SK-N-SH (cell line): ENCODE results near the gene HIRA. TPM values are rescaled to one million over a fixed set of nuclear protein-coding genes. Genes with fewer than 3 reads are reported as not detected.
"Not testable (repeated sequence)": the region's sequence is repeated elsewhere in the genome, so short reads cannot be mapped to it uniquely, and the experiment has no call there.

ENCODE experiments used
- CTCF ChIA-PET: fragments of 300-600, 350-600 bp; formaldehyde crosslinking; extraction: SDS; loops from one replicate; lab custom pipeline; 2021; lab: Yijun Ruan, JAX
- POLR2A ChIA-PET: fragments of 350-600 bp; sonication (Branson Sonifier 250); formaldehyde crosslinking; extraction: SDS; loops from one replicate; lab custom pipeline; 2020; ENCODE audit warnings: antibody characterized with exemption, inconsistent platforms; lab: Yijun Ruan, JAX
- DNase-seq: peaks from one replicate; pipeline ENCODE4 v3.0.0; 2012
- H2AFZ ChIP-seq: fragments of 200-600 bp; sonication (generic); 2 replicates; pipeline ENCODE4 v1.8.1; 2016; ENCODE audit warnings: antibody characterized with exemption, mild to moderate bottlenecking, low read depth
- H3F3A ChIP-seq: fragments of 200-600 bp; sonication (generic); replicated peaks from 2 replicates; pipeline ENCODE3; 2016; ENCODE audit warnings: antibody characterized with exemption, mild to moderate bottlenecking; ENCODE audit not compliant: insufficient read depth
- H3K27ac ChIP-seq, 2 experiments: fragments of 200-500 bp in 1 of 2; fragments of 200-600 bp in 1 of 2; sonication (Bioruptor generic) in 1 of 2; sonication (generic), shearing (Covaris generic) in 1 of 2; 2 replicates each; pipeline versions ENCODE4 v1.5.1 to v1.6.1; 2014 to 2016; ENCODE audit warnings: low read depth in 2 of 2, inconsistent platforms in 1 of 2, low read length in 1 of 2, mild to moderate bottlenecking in 1 of 2, mixed read lengths in 1 of 2
- H3K27me3 ChIP-seq: fragments of 200-600 bp; sonication (generic), shearing (Covaris generic); 2 replicates; pipeline ENCODE4 v1.6.1; 2016; ENCODE audit warnings: mixed run types; ENCODE audit not compliant: insufficient read depth
- H3K36me3 ChIP-seq, 2 experiments: fragments of 200-500 bp in 1 of 2; fragments of 200-600 bp in 1 of 2; sonication (Bioruptor generic) in 1 of 2; sonication (generic) in 1 of 2; replicated peaks in 1 of 2; 2 replicates each; pipeline versions ENCODE3 to v1.5.1; 2014 to 2016; ENCODE audit warnings: low read length in 1 of 2, mild to moderate bottlenecking in 1 of 2; ENCODE audit not compliant: insufficient read depth in 2 of 2, control insufficient read depth in 1 of 2
- H3K4me1 ChIP-seq, 2 experiments: fragments of 200-500 bp in 1 of 2; fragments of 200-600 bp in 1 of 2; sonication (Bioruptor generic) in 1 of 2; sonication (generic), shearing (Covaris generic) in 1 of 2; 2 replicates each; pipeline versions ENCODE4 v1.5.1 to v1.6.1; 2014 to 2016; ENCODE audit warnings: low read depth in 1 of 2, low read length in 1 of 2, mixed run types in 1 of 2; ENCODE audit not compliant: insufficient read depth in 2 of 2, control insufficient read depth in 1 of 2
- H3K4me2 ChIP-seq: fragments of 200-600 bp; sonication (generic), shearing (Covaris generic); 2 replicates; pipeline ENCODE4 v1.6.1; 2017; ENCODE audit warnings: mixed run types
- H3K4me3 ChIP-seq, 2 experiments: fragments of 200-500 bp in 1 of 2; fragments of 200-600 bp in 1 of 2; sonication (Bioruptor generic) in 1 of 2; sonication (generic), shearing (Covaris generic) in 1 of 2; 2 replicates each; pipeline versions ENCODE4 v1.5.1 to v1.8.1; 2014 to 2016; ENCODE audit warnings: low read depth in 2 of 2, inconsistent platforms in 1 of 2, low read length in 1 of 2, mild to moderate bottlenecking in 1 of 2, mixed read lengths in 1 of 2, moderate library complexity in 1 of 2
- H3K79me2 ChIP-seq: fragments of 200-600 bp; sonication (generic); 2 replicates; pipeline ENCODE4 v1.8.1; 2017; ENCODE audit warnings: mild to moderate bottlenecking; ENCODE audit not compliant: insufficient read depth
- H3K9ac ChIP-seq: fragments of 200-600 bp; sonication (generic); 2 replicates; pipeline ENCODE4 v1.6.1; 2017; ENCODE audit warnings: mixed run types
- H3K9me2 ChIP-seq: fragments of 200-600 bp; sonication (generic); 2 replicates; pipeline ENCODE4 v1.6.1; 2017; ENCODE audit warnings: mixed run types
- H3K9me3 ChIP-seq: fragments of 200-600 bp; sonication (generic); 2 replicates; pipeline ENCODE4 v1.6.1; 2017; ENCODE audit warnings: mixed run types, mild to moderate bottlenecking, moderate library complexity
- H4K20me1 ChIP-seq: fragments of 200-600 bp; sonication (generic); 2 replicates; pipeline ENCODE4 v1.6.1; 2017; ENCODE audit warnings: mild to moderate bottlenecking, mixed run types; ENCODE audit not compliant: insufficient read depth
- CTCF ChIP-seq: fragments of 200-600 bp; sonication (generic); IDR thresholded peaks from 2 replicates; pipeline ENCODE4 v1.6.1; 2017; ENCODE audit warnings: antibody characterized with exemption, mild to moderate bottlenecking, moderate library complexity
- ELF1 ChIP-seq: IDR thresholded peaks from 2 replicates; pipeline ENCODE4 v1.4.0; 2012
- EP300 ChIP-seq, 2 experiments: IDR thresholded peaks; 2 replicates each; pipeline versions ENCODE4 v1.4.0 to v1.6.1; 2012; ENCODE audit warnings: borderline replicate concordance in 1 of 2, low read depth in 1 of 2, low read length in 1 of 2
- EZH2phosphoT487 ChIP-seq: fragments of 200-600 bp; sonication (generic); IDR thresholded peaks from 2 replicates; pipeline ENCODE4 v1.6.1; 2017; ENCODE audit warnings: low read depth, mixed run types, mild to moderate bottlenecking, antibody characterized with exemption, moderate library complexity, borderline replicate concordance
- FOSL2 ChIP-seq: IDR thresholded peaks from 2 replicates; pipeline ENCODE4 v1.4.0; 2012; ENCODE audit warnings: low read depth, mild to moderate bottlenecking, moderate library complexity, borderline replicate concordance
- MEF2A ChIP-seq: IDR thresholded peaks from 2 replicates; pipeline ENCODE4 v1.4.0; 2012; ENCODE audit warnings: low read depth, borderline replicate concordance
- NRF1 ChIP-seq: IDR thresholded peaks from 2 replicates; pipeline ENCODE4 v1.6.1; 2012; ENCODE audit warnings: low read depth, mild to moderate bottlenecking, low read length
- POLR2AphosphoS5 ChIP-seq: IDR thresholded peaks from 2 replicates; pipeline ENCODE4 v1.6.1; 2012; ENCODE audit warnings: low read depth, low read length
- RFX5 ChIP-seq: IDR thresholded peaks from 2 replicates; pipeline ENCODE4 v1.6.1; 2012; ENCODE audit warnings: mild to moderate bottlenecking, improper control_type of control experiment, low read length
- RXRA ChIP-seq: IDR thresholded peaks from 2 replicates; pipeline ENCODE4 v1.4.0; 2012; ENCODE audit warnings: low read depth, mild to moderate bottlenecking, borderline replicate concordance
- SIN3A ChIP-seq: IDR thresholded peaks from 2 replicates; pipeline ENCODE4 v1.6.1; 2012; ENCODE audit warnings: low read depth, mild to moderate bottlenecking, low read length, moderate library complexity, borderline replicate concordance
- SMC3 ChIP-seq: IDR thresholded peaks from 2 replicates; pipeline ENCODE4 v1.6.1; 2012; ENCODE audit warnings: low read depth, low read length, improper control_type of control experiment
- TEAD4 ChIP-seq: IDR thresholded peaks from 2 replicates; pipeline ENCODE4 v1.4.0; 2012; ENCODE audit warnings: mild to moderate bottlenecking, borderline replicate concordance; ENCODE audit not compliant: insufficient read depth
- ZBTB33 ChIP-seq: IDR thresholded peaks from 2 replicates; pipeline ENCODE4 v1.4.0; 2012; ENCODE audit warnings: low read depth, borderline replicate concordance
- WGBS: methylation state at CpG from one replicate; pipeline ENCODE4 v1.1.6; 2017; ENCODE audit warnings: low lambda C conversion rate; 5-methylcytosine and 5-hydroxymethylcytosine counted together
- polyA plus RNA-seq, 3 experiments: library from polyadenylated mRNA; depleted of rRNA; stranded (reverse); fragments of >200 nt; gene quantifications; 2 replicates each; pipeline ENCODE4 v1.2.3, GENCODE V29; 2012
- TF ChIP-seq, protein P1 (sequence below): fragments of 150-350 bp; IDR thresholded peaks from 2 replicates; pipeline ENCODE4 v1.6.1; 2016; ENCODE audit warnings: mild to moderate bottlenecking, low read depth, low read length

HIRA gene
- polyA plus RNA-seq, 1 of the 3 experiments (the other 2 are of a cell fraction), result 21.0 TPM

GRCh38 chr22:19438298-19438697 is 6.8 kb upstream of the HIRA start (continued):
- TF ChIP-seq MEF2A (no peak), ZBTB33 (no peak), ELF1 (no peak), EZH2phosphoT487 (no peak), TEAD4 (no peak), FOSL2 (no peak)

- H3K27ac ChIP-seq, H2AFZ ChIP-seq, CTCF ChIA-PET, POLR2A ChIA-PET, H3K9ac ChIP-seq, H4K20me1 ChIP-seq, H3K4me2 ChIP-seq, H3K9me2 ChIP-seq, H3K9me3 ChIP-seq, H3K27me3 ChIP-seq, DNase-seq, H3K4me3 ChIP-seq, H3K4me1 ChIP-seq: not testable (repeated sequence)
- Histone ChIP-seq H3F3A (peaks cover 14% of the 10 kb centered on the region), H3K36me3 (peaks cover 10 to 14% of the 10 kb centered on the region in 2 experiments), H3K79me2 (peaks cover 27% of the 10 kb centered on the region)
- WGBS, result 98% methylated on average over 9 of the region's 9 CpGs
Measured at GRCh38 chr22:19436444-19437161, 5.1 kb upstream of the HIRA start.

- Histone ChIP-seq H3K4me3 (no peak overlapping the region), H3K9ac (no peak overlapping the region), H3K79me2 (peaks cover 36% of the 10 kb centered on the region), H3F3A (peaks cover 14% of the 10 kb centered on the region), H2AFZ (no peak overlapping the region), H3K4me1 (peaks cover 5 to 12% of the 10 kb centered on the region in 2 experiments; a peak in 3 of 4 replicates), H3K27me3 (no peaks in the 10 kb centered on the region), H3K36me3 (peaks cover 10 to 14% of the 10 kb centered on the region in 2 experiments), H3K4me2 (no peak overlapping the region), H3K9me2 (no peaks in the 10 kb centered on the region), H4K20me1 (no peaks in the 10 kb centered on the region), H3K27ac (no peak overlapping the region), H3K9me3 (no peaks in the 10 kb centered on the region)
- ChIA-PET POLR2A (interaction anchor here (1.1 kb wide), 1 partner anchor 12 kb away, joined by 3 read pairs; the partner anchor contains the start of gene C22orf39), CTCF (interaction anchor here (0.8 to 2.7 kb wide), 5 partner anchors 10 to 195 kb away, joined by 3 to 9 read pairs (median 4); no protein-coding TSS in a partner anchor)
- WGBS, result 85% methylated on average over 2 of the region's 2 CpGs
- DNase-seq, result no peak
- TF ChIP-seq CTCF (no peak), SIN3A (no peak), POLR2AphosphoS5 (no peak), EP300 (IDR thresholded peaks at IDR 0.05; ENCODE audit: borderline replicate concordance in 1 of 2, low read depth in 1 of 2, low read length in 1 of 2) (no peak), SMC3 (no peak), RXRA (no peak), EZH2phosphoT487 (no peak), FOSL2 (no peak), RFX5 (no peak), TEAD4 (no peak), NRF1 (no peak)
- TF ChIP-seq, protein P1, sequence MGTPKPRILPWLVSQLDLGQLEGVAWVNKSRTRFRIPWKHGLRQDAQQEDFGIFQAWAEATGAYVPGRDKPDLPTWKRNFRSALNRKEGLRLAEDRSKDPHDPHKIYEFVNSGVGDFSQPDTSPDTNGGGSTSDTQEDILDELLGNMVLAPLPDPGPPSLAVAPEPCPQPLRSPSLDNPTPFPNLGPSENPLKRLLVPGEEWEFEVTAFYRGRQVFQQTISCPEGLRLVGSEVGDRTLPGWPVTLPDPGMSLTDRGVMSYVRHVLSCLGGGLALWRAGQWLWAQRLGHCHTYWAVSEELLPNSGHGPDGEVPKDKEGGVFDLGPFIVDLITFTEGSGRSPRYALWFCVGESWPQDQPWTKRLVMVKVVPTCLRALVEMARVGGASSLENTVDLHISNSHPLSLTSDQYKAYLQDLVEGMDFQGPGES, result no peak
Measured at GRCh38 chr22:19434829-19435580, 3.5 kb upstream of the HIRA start.
